Kidney (tissue), 14 donors: ENCODE results near the gene KCNK15. TPM values are rescaled to one million over a fixed set of nuclear protein-coding genes. Genes with fewer than 3 reads are reported as not detected.

ENCODE experiments used
- DNase-seq, 5 donors: peaks; one replicate each; pipeline ENCODE4 v3.0.0-alpha.2; 2013 to 2020
- FAIRE-seq: peaks from 2 replicates; lab custom pipeline; 2012; peaks lifted over from hg19 to GRCh38; lab: Jason Lieb, UNC
- H3K27ac ChIP-seq, 2 donors: one replicate each; pipeline ENCODE4 v1.7.0; 2013; ENCODE audit warnings: low read depth in 2 of 2, low read length in 2 of 2, inconsistent platforms in 1 of 2
- H3K27me3 ChIP-seq: one replicate; pipeline ENCODE4 v1.7.1; 2013; ENCODE audit warnings: low read length, inconsistent platforms; ENCODE audit not compliant: control insufficient read depth, insufficient read depth
- H3K36me3 ChIP-seq, 3 donors: one replicate each; pipeline versions ENCODE4 v1.7.0 to v1.7.1; 2013; ENCODE audit warnings: low read length in 3 of 3, control low read depth in 1 of 3, inconsistent platforms in 1 of 3; ENCODE audit not compliant: insufficient read depth in 3 of 3, control insufficient read depth in 2 of 3
- H3K4me1 ChIP-seq, 3 donors: one replicate each; pipeline versions ENCODE4 v1.7.0 to v1.7.1; 2013; ENCODE audit warnings: low read length in 3 of 3, inconsistent platforms in 1 of 3, low read depth in 1 of 3; ENCODE audit not compliant: control insufficient read depth in 2 of 3, insufficient read depth in 2 of 3
- H3K4me3 ChIP-seq, 3 donors: one replicate each; pipeline versions ENCODE4 v1.7.0 to v1.8.1; 2013; ENCODE audit warnings: low read length in 3 of 3, control low read depth in 1 of 3, inconsistent platforms in 1 of 3
- H3K9ac ChIP-seq, 3 donors: one replicate each; pipeline versions ENCODE4 v1.7.0 to v1.7.1; 2013; ENCODE audit warnings: low read length in 3 of 3, control low read depth in 1 of 3, inconsistent platforms in 1 of 3
- H3K9me3 ChIP-seq, 3 donors: one replicate each; pipeline versions ENCODE4 v1.7.0 to v1.7.1; 2013; ENCODE audit warnings: low read length in 3 of 3, control low read depth in 1 of 3, inconsistent platforms in 1 of 3; ENCODE audit not compliant: control insufficient read depth in 2 of 3, insufficient read depth in 1 of 3
- intact Hi-C: fragments of 100-400 bp; cut with DNase I; formaldehyde crosslinking; loops from one replicate; pipeline ENCODE4 v1.11.1; 2022
- polyA plus RNA-seq: library from polyadenylated mRNA; stranded (reverse); fragments of 350-450 nt; fragmentation: Illumina TruSeq; extraction: RNeasy Lipid Tissue Mini Kit (QIAGEN cat#74804); gene quantifications from one replicate; pipeline ENCODE4 v1.2.3, GENCODE V29; 2014; ENCODE audit warnings: low read depth, low replicate concordance; ENCODE audit not compliant: insufficient read depth
- total RNA-seq: library from RNA; stranded (reverse); fragmentation: NEBNext Ultra II Directional; extraction: Animal tissue kit (Norgen Biotek cat#: 25700); gene quantifications from one replicate; pipeline ENCODE4 v1.2.1, GENCODE V29; 2021
- TF ChIP-seq, protein P1 (sequence below): IDR thresholded peaks from 3 replicates; pipeline ENCODE4 v1.5.1; 2012; ENCODE audit warnings: mild to moderate bottlenecking, moderate library complexity, borderline replicate concordance; ENCODE audit not compliant: insufficient read depth; ENCODE audit errors: extremely low read depth
- donor health status: control.
- donor health status: control.
- donor health status: control.
- donor health status: control.
- donor health status: control.
- donor health status: DM: yes; HTN: yes; CAD: no.
- donor health status: Normal renal cell carcinoma (clear cell type).

The KCNK15 gene
- total and polyA plus RNA-seq, 2 donors from 2014 or later = 0.62 to 11.7 TPM

- no peak overlapping the region for H3K9ac ChIP-seq
- H3K36me3 ChIP-seq = no peaks in the 10 kb centered on the region
- intact Hi-C loops = no loop called here
- peaks cover 0 to 3% (median 0%) of the 10 kb centered on the region in 3 donors for H3K4me1 ChIP-seq
- no peak overlapping the region for H3K27ac ChIP-seq
- H3K4me3 ChIP-seq = no peak overlapping the region
- no peak for DNase-seq
- TF ChIP-seq, protein P1, sequence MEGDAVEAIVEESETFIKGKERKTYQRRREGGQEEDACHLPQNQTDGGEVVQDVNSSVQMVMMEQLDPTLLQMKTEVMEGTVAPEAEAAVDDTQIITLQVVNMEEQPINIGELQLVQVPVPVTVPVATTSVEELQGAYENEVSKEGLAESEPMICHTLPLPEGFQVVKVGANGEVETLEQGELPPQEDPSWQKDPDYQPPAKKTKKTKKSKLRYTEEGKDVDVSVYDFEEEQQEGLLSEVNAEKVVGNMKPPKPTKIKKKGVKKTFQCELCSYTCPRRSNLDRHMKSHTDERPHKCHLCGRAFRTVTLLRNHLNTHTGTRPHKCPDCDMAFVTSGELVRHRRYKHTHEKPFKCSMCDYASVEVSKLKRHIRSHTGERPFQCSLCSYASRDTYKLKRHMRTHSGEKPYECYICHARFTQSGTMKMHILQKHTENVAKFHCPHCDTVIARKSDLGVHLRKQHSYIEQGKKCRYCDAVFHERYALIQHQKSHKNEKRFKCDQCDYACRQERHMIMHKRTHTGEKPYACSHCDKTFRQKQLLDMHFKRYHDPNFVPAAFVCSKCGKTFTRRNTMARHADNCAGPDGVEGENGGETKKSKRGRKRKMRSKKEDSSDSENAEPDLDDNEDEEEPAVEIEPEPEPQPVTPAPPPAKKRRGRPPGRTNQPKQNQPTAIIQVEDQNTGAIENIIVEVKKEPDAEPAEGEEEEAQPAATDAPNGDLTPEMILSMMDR = no peak
- H3K9me3 ChIP-seq = no peaks in the 10 kb centered on the region
- no peak for FAIRE-seq
- no peaks in the 10 kb centered on the region for H3K27me3 ChIP-seq
These were observed 19.8 kb upstream of the KCNK15 start for GRCh38 chr20:44725837-44726236.

DNA sequence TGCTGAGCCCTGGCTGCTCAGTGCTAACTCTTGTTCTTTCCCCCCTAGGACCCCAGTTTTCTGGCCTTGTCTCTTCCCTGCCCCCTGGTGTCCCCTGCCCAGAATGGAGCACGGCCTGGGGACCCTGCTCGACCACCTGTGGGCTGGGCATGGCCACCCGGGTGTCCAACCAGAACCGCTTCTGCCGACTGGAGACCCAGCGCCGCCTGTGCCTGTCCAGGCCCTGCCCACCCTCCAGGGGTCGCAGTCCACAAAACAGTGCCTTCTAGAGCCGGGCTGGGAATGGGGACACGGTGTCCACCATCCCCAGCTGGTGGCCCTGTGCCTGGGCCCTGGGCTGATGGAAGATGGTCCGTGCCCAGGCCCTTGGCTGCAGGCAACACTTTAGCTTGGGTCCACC is 18.6 kb upstream of the KCNK15 start:
- Histone ChIP-seq H3K4me3 (no peak overlapping the region), H3K9me3 (no peaks in the 10 kb centered on the region), H3K27ac (no peak overlapping the region), H3K4me1 (peaks cover 0 to 3% (median 0%) of the 10 kb centered on the region in 3 donors), H3K27me3 (no peaks in the 10 kb centered on the region), H3K36me3 (no peaks in the 10 kb centered on the region), H3K9ac (no peak overlapping the region)
- intact Hi-C loops = no loop called here
- FAIRE-seq = no peak
- DNase-seq = peak in 1 of 5 donors; percentile 66
- TF ChIP-seq, protein P1 = no peak

DNA sequence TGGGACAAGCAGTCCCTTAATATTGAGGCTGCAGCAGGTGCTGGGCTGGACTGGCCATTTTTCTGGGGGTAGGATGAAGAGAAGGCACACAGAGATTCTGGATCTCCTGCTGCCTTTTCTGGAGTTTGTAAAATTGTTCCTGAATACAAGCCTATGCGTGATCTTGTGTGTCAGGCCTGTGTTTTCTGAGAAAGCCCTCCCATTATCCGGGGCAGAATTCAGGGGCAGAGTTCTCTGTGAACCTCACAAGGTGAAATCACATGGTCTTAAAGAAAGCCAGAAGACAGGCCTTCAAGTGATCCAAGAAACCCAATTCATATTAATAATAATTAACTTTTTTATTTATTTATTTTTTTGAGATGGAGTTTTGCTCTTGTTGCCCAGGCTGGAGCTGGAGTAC is 18.0 kb upstream of the KCNK15 start:
- TF ChIP-seq, protein P1 = no peak
- no peak for FAIRE-seq
- peaks cover 0 to 3% (median 0%) of the 10 kb centered on the region in 3 donors for H3K4me1 ChIP-seq
- intact Hi-C loops = no loop called here
- DNase-seq = no peak
- no peaks in the 10 kb centered on the region for H3K36me3 ChIP-seq
- H3K9ac ChIP-seq = no peak overlapping the region
- no peak overlapping the region for H3K27ac ChIP-seq
- H3K27me3 ChIP-seq = no peaks in the 10 kb centered on the region
- H3K9me3 ChIP-seq = no peaks in the 10 kb centered on the region
- H3K4me3 ChIP-seq = no peak overlapping the region

- Histone ChIP-seq H3K9me3 (no peaks in the 10 kb centered on the region), H3K36me3 (no peaks in the 10 kb centered on the region), H3K9ac (no peak overlapping the region), H3K4me3 (no peak overlapping the region), H3K27ac (no peak overlapping the region), H3K4me1 (peaks cover 0 to 3% (median 0%) of the 10 kb centered on the region in 3 donors), H3K27me3 (no peaks in the 10 kb centered on the region)
- intact Hi-C loops = no loop called here
- DNase-seq (peak in 4 of 5 donors; percentile 79 to 91 (median 87)), FAIRE-seq (no peak)
- TF ChIP-seq, protein P1 = no peak
These were observed 16.7 kb upstream of the KCNK15 start for GRCh38 chr20:44728801-44729443.
